Measurements from ENCODE around the gene PLEKHA7. TPM values are rescaled to one million over a fixed set of nuclear protein-coding genes. Genes with fewer than 3 reads are reported as not detected.
"Not testable (repeated sequence)": the region's sequence is repeated elsewhere in the genome, so short reads cannot be mapped to it uniquely, and the experiment has no call there.

Gene PLEKHA7
- total RNA-seq, 1 experiment from 2014 or later = 57.6 TPM

GRCh38 chr11:16909359-16910035, 104.7 kb downstream of the PLEKHA7 start:
- no peaks in the 10 kb centered on the region for H3K4me1 ChIP-seq
- DNase-seq = no peak
- no peaks in the 10 kb centered on the region for H3K4me1 Mint-ChIP-seq (ENCODE audit: low read depth, unreplicated experiment)
- POLR2A ChIA-PET = interaction anchor here (0.5 kb wide), 1 partner anchor 55 kb away, joined by 4 read pairs; no protein-coding TSS in a partner anchor
- no peaks in the 10 kb centered on the region for H3K9me3 ChIP-seq
- H3K4me3 Mint-ChIP-seq (ENCODE audit: unreplicated experiment) = no peak overlapping the region
- H3K27me3 ChIP-seq (replicated peaks; ENCODE audit: control insufficient read depth, insufficient read depth, low read length) = no peaks in the 10 kb centered on the region
- no peak overlapping the region for H3K27ac Mint-ChIP-seq (ENCODE audit: unreplicated experiment)
- H3K36me3 ChIP-seq (ENCODE audit: control insufficient read depth, insufficient read depth, low read length) = no peaks in the 10 kb centered on the region; the same call in 1 of the 2 replicates
- no TSS peak for BruUV-seq (replicated peaks)
- H3K36me3 Mint-ChIP-seq (ENCODE audit: insufficient read depth, unreplicated experiment) = peaks cover 14% of the 10 kb centered on the region
- CTCF ChIA-PET = no interaction called here
- H3K9me3 Mint-ChIP-seq (ENCODE audit: unreplicated experiment) = peaks cover 9% of the 10 kb centered on the region
- no peak overlapping the region for H3K4me3 ChIP-seq (ENCODE audit: low read depth, low read length)
- H3K27me3 Mint-ChIP-seq (ENCODE audit: insufficient read depth, unreplicated experiment) = no peaks in the 10 kb centered on the region
- intact Hi-C loops (cut with micrococcal nuclease; ENCODE audit: unreplicated experiment) = no loop called here
- no peak for TF ChIP-seq CTCF (IDR thresholded peaks at IDR 0.05; ENCODE audit: insufficient read depth in 1 of 2, low read depth in 1 of 2, low read length in 1 of 2, severe bottlenecking in 1 of 2, unreplicated experiment in 1 of 2)

- intact Hi-C loops (cut with micrococcal nuclease; ENCODE audit: unreplicated experiment) = no loop called here
- Histone ChIP-seq H3K9me3 (no peaks in the 10 kb centered on the region), H3K27me3 (replicated peaks; ENCODE audit: control insufficient read depth, insufficient read depth, low read length) (no peaks in the 10 kb centered on the region), H3K36me3 (ENCODE audit: control insufficient read depth, insufficient read depth, low read length) (no peaks in the 10 kb centered on the region), H3K4me3 (ENCODE audit: low read depth, low read length) (no peak overlapping the region), H3K4me1 (peaks cover 19% of the 10 kb centered on the region)
- DNase-seq = no peak
- Mint-ChIP-seq H3K4me1 (ENCODE audit: low read depth, unreplicated experiment) (peaks cover 26% of the 10 kb centered on the region), H3K27me3 (ENCODE audit: insufficient read depth, unreplicated experiment) (no peaks in the 10 kb centered on the region), H3K4me3 (ENCODE audit: unreplicated experiment) (no peak overlapping the region), H3K9me3 (ENCODE audit: unreplicated experiment) (peaks cover 9% of the 10 kb centered on the region), H3K27ac (ENCODE audit: unreplicated experiment) (no peak overlapping the region), H3K36me3 (ENCODE audit: insufficient read depth, unreplicated experiment) (peaks cover 8% of the 10 kb centered on the region)
- ChIA-PET POLR2A (no interaction called here), CTCF (no interaction called here)
- no peak for TF ChIP-seq CTCF (IDR thresholded peaks at IDR 0.05; ENCODE audit: insufficient read depth in 1 of 2, low read depth in 1 of 2, low read length in 1 of 2, severe bottlenecking in 1 of 2, unreplicated experiment in 1 of 2)
- no TSS peak for BruUV-seq (replicated peaks)
Observed at GRCh38 chr11:16905375-16905774, 108.8 kb downstream of the PLEKHA7 start.

GRCh38 chr11:16904761-16905160, 109.5 kb downstream of the PLEKHA7 start:
- H3K36me3 ChIP-seq (ENCODE audit: control insufficient read depth, insufficient read depth, low read length); H3K27ac Mint-ChIP-seq (ENCODE audit: unreplicated experiment); H3K9me3 Mint-ChIP-seq (ENCODE audit: unreplicated experiment); POLR2A ChIA-PET; H3K4me3 Mint-ChIP-seq (ENCODE audit: unreplicated experiment); BruUV-seq (replicated peaks); DNase-seq; H3K4me3 ChIP-seq (ENCODE audit: low read depth, low read length); H3K9me3 ChIP-seq; H3K27me3 Mint-ChIP-seq (ENCODE audit: insufficient read depth, unreplicated experiment); H3K27me3 ChIP-seq (replicated peaks; ENCODE audit: control insufficient read depth, insufficient read depth, low read length); CTCF ChIA-PET; H3K36me3 Mint-ChIP-seq (ENCODE audit: insufficient read depth, unreplicated experiment); intact Hi-C loops (cut with micrococcal nuclease; ENCODE audit: unreplicated experiment): not testable (repeated sequence)
- peaks cover 30% of the 10 kb centered on the region for H3K4me1 Mint-ChIP-seq (ENCODE audit: low read depth, unreplicated experiment)
- H3K4me1 ChIP-seq = peaks cover 25% of the 10 kb centered on the region

All from Caco-2 (cell line).